GM10248 (cell line): ENCODE data around the gene OSBPL9.

Experiments
- CTCF ChIA-PET: fragments of 300-600 bp; sonication (Branson Sonifier 250); formaldehyde crosslinking; extraction: SDS; loops from one replicate; lab custom pipeline; 2021; ENCODE audit warnings: antibody characterized with exemption; lab: Yijun Ruan, JAX
- POLR2A ChIA-PET: fragments of 350-650 bp; sonication (Branson Sonifier 250); formaldehyde crosslinking; extraction: SDS; loops from one replicate; lab custom pipeline; 2020; ENCODE audit warnings: antibody characterized with exemption; lab: Yijun Ruan, JAX
- DNase-seq: peaks from one replicate; pipeline ENCODE4 v3.0.0; 2012; ENCODE audit errors: extremely low spot score
- CTCF ChIP-seq: IDR thresholded peaks from 2 replicates; pipeline ENCODE4 v1.5.1; 2012; ENCODE audit warnings: mild to moderate bottlenecking, low read depth; ENCODE audit errors: extremely low read depth, missing control alignments, control extremely low read depth

The OSBPL9 gene

GRCh38 chr1:51745304-51745570, 128.3 kb downstream of the OSBPL9 start:
- POLR2A ChIA-PET, result no interaction called here
- DNase-seq, result no peak
- CTCF ChIA-PET, result no interaction called here
- no peak for TF ChIP-seq CTCF

GRCh38 chr1:51749151-51749550, 132.3 kb downstream of the OSBPL9 start:
- TF ChIP-seq CTCF, result no peak
- ChIA-PET CTCF (interaction anchor here (6.0 kb wide), 1 partner anchor 20 kb away, joined by 33 read pairs; no protein-coding TSS in a partner anchor), POLR2A (no interaction called here)
- no peak for DNase-seq

- TF ChIP-seq CTCF, result no peak
- ChIA-PET CTCF (interaction anchor here (1.2 to 6.0 kb wide), 3 partner anchors 10 to 25 kb away, joined by 3 to 33 read pairs (median 8); no protein-coding TSS in a partner anchor), POLR2A (no interaction called here)
- no peak for DNase-seq
Observed at GRCh38 chr1:51750218-51750617, 133.3 kb downstream of the OSBPL9 start.

- ChIA-PET CTCF (interaction anchor here (1.2 to 6.0 kb wide), 4 partner anchors 10 to 52 kb away, joined by 3 to 33 read pairs (median 6); no protein-coding TSS in a partner anchor), POLR2A (no interaction called here)
- no peak for DNase-seq
- no peak for TF ChIP-seq CTCF
Observed at GRCh38 chr1:51750729-51751128, 133.8 kb downstream of the OSBPL9 start.

GRCh38 chr1:51752073-51752948, 135.4 kb downstream of the OSBPL9 start:
- ChIA-PET CTCF (interaction anchor here (0.8 to 6.0 kb wide), 6 partner anchors 8 to 50 kb away, joined by 3 to 33 read pairs (median 4); no protein-coding TSS in a partner anchor), POLR2A (no interaction called here)
- DNase-seq, result no peak
- TF ChIP-seq CTCF, result no peak

- ChIA-PET CTCF (interaction anchor here (1.2 to 6.0 kb wide), 6 partner anchors 10 to 269 kb away, joined by 3 to 33 read pairs (median 4); no protein-coding TSS in a partner anchor), POLR2A (no interaction called here)
- DNase-seq, result no peak
- TF ChIP-seq CTCF, result no peak
Observed at GRCh38 chr1:51753969-51754368, 137.1 kb downstream of the OSBPL9 start.
